ENCODE measurements around the gene DDC.
"Not testable (repeated sequence)": the region's sequence is repeated elsewhere in the genome, so short reads cannot be mapped to it uniquely, and the experiment has no call there.

DDC gene

GRCh38 chr7:50587737-50588136 lies 22.5 kb upstream of the DDC start:
- DNase-seq: no peak

DNA sequence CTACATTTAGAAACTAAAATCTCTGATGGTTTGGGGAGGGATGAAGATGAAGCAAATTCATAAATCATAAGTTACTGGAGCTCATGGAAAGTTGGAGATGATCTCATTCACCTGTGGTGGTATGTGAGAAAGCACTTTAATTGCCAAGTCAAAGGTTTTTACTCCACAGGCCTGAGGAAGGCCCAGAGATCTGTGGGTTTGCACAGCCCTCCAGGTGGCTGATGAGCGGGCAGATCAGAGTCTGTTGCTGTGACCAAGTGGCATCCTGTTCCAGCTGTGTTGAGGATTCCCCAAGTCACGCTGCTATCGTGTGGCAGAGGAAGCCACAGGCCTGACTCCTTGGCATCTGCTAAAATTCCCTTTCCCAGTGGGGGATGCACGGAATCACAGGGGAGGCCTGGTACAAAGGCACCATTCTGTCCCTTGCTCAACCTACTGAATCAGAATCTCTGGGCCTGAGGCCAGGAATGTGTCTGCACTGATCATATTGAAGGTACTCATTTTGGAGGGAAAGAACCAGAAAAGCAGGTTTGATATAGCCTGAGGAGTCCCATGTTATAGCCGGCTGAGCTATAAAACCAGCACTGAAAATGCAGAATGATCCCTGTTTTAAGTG lies 19.7 kb upstream of the DDC start:
- no peak for DNase-seq

- DNase-seq: peak; percentile 36
Measured at GRCh38 chr7:50584386-50584785, 19.2 kb upstream of the DDC start.

DNA sequence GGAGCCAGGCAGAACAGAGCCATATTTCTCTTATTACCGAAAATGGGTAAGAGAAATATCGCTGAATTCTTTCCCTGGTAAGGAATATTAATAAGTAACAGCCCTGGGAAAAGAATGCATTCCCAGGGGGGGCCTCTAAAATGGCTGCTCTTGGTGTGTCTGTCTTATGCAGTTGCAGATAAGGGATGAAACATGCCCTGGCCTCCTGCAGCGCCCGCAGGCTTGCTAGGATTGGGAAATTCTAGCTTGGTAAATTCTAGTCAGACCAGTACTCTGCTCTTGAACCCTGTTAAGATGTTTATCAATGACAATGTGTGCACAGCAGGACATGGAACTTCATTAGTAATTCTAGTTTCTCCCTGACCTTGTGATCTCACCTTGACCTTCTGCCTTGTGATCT lies 18.1 kb upstream of the DDC start:
- DNase-seq: not testable (repeated sequence)

- not testable (repeated sequence) for DNase-seq
Measured at GRCh38 chr7:50582271-50582670, 17.1 kb upstream of the DDC start.

GRCh38 chr7:50580666-50581065 lies 15.5 kb upstream of the DDC start:
- DNase-seq: not testable (repeated sequence)

DNA sequence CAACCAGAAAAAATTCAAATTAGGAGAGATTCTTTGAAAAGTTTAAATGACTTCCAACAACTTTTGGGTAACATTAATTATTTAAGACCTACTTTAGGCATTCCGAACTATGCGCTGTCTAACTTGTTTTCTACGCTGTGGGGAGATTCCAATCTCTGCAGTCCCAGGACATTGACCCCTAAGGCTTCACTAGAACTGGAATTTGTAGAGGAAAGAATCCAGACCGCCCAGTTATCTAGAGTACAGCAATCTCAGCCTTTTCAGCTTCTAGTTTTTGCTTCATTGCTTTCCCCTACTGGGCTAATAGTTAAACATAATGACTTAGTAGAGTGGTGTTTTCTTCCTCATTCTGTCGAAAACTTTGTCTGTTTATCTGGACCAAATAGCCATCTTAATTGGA lies 14.9 kb upstream of the DDC start:
- no peak for DNase-seq

GRCh38 chr7:50578105-50578504 lies 12.9 kb upstream of the DDC start:
- not testable (repeated sequence) for DNase-seq

DNA sequence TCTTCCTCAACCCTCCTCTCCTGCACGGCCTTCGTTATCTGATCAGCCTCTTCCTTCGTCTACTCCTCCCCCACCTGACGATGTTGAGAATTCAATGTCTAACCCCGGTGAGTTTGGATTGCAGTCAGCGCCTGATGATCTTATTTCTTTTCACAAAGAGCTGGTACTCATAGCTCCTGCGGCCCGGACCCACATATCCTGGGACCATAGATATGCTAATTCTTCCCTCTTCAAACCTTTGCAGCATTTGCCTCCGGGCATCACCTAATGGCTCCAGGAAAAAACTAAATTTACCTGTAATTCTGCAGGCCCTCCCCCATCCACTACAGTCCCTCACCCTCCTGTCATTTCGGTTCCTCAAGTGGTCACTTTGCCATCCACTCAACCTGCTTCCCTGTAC lies 12.4 kb upstream of the DDC start:
- DNase-seq: no peak

DNA sequence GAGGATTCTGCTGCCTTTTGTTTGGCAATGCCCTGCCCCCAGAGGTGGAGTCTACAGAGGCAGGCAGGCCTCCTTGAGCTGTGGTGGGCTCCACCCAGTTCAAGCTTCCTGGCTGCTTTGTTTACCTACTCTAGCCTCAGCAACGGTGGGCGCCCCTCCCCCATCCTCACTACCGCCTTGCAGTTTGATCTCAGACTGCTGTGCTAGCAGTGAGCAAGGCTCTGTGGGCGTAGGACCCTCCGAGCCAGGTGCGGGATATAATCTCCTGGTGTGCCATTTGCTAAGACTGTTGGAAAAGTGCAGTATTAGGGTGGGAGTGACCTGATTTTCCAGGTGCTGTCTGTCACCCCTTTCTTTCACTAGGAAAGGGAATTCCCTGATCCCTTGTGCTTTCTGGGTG lies 11.2 kb upstream of the DDC start:
- not testable (repeated sequence) for DNase-seq

DNA sequence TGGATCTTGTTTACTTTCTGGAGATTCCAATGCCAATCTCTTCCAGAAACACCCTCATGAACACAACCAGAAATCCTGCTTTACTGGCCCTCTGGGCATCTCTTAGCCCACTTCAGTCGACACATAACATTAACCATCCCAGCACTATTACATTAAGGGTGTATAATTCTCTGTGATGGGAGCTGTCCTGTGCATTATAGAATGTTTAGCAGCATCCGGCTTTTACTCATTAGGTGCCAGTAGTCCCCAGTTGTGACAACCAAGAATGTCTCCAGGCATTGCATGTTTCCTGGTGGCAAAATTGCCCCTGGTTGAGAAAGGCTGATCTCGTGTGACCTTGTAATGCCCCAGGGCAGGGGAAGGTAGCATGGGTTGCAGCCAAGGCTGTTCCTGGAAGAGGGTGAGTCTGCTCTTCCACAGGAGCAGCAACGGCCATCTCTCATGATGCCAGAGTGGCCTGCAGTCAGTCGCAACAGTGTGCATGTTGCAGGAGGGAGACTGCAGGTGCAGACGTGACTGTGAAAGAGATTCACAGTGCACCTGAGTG lies 2.6 kb upstream of the DDC start:
- DNase-seq: no peak

DNA sequence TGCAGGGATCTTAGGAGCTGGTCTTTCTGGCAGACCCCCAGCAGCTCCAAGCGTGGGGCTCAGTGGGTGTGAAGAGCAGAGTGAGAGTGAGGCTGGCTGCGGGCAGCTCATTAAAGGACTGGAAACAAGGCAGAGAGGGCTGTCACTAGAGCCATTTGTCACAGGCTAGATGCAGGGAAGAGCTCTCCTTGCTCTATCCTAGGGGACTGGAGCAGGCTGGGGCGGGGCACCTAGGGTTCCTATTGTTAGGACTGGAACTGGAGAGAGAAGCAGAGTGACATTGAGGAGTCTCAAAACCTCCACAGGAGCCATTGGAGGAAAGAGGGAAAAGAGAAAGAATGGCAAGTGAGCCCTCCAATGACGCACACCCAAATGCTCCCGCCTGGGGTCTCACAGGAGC lies 772 bp upstream of the DDC start:
- no peak for DNase-seq

- no peak for DNase-seq
Measured at GRCh38 chr7:50565559-50565916, 333 bp upstream of the DDC start.

- no peak for DNase-seq
Measured at GRCh38 chr7:50564171-50564570, 1.0 kb downstream of the DDC start.

GRCh38 chr7:50562136-50562535 lies 3.1 kb downstream of the DDC start:
- DNase-seq: peak; percentile 79

DNA sequence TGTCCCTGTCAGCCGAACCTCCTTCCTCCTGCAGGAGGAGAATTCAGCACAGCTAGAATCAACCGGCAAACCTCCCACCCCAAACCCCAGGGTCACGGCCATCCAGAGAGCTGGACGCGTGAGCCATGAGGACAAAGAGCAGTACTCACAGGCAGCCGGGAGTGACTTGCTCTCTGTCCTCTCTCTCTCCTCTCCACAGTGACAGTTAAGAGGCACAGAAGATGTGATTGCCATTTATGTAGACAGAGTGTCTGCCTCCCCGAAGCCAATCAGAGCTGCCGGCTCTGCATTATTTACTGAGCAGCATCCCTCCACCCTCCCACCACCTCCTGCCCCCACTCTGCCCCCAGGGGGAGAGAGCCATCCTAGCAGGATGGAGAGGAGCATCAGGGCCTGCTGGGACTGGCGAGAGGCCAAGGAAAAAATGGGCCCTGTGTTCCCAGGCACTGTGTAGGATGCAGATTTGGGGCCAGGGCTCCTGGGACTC lies 4.3 kb downstream of the DDC start:
- peak; percentile 97 for DNase-seq

DNA sequence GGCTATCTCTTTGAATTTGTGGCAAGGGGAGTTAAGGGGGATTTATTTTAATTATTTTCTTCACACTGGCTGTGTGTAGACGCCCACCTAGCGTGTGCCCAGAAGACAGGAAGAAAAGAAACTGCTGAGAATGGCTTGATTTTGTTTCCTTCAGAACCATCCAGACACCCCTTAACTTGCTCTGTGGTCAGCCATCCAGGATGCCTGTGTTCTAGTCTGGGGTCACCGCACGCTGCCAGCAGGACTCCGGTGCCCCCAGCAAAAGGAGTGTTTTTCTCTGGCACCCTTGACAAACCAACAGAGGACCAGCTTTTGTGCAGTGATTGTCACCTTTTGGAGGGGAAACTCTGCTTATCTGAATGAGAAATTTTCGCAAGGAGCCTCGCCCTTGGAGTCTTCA lies 5.3 kb downstream of the DDC start:
- no peak for DNase-seq

GRCh38 chr7:50558294-50559053 lies 6.7 kb downstream of the DDC start:
- peak; percentile 91 for DNase-seq

DNA sequence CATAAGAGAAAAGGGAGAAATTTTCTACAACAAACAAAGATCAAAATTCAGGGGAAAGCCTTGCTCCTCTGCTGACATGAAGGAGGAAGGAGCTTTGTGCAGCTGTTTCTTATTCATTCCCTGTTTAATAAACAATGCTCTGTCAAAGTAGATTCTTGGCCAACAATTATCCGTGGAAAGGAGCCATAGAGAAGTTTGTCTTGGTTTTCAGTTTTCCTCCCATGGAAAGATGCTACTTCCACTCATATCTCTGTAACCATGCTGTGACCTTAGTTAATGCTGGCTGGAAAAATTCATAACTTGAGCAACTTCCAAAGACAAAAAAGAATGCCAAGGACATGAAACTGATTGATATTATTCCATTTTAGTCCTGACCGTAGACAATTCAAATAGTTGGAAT lies 8.1 kb downstream of the DDC start:
- DNase-seq: no peak

DNA sequence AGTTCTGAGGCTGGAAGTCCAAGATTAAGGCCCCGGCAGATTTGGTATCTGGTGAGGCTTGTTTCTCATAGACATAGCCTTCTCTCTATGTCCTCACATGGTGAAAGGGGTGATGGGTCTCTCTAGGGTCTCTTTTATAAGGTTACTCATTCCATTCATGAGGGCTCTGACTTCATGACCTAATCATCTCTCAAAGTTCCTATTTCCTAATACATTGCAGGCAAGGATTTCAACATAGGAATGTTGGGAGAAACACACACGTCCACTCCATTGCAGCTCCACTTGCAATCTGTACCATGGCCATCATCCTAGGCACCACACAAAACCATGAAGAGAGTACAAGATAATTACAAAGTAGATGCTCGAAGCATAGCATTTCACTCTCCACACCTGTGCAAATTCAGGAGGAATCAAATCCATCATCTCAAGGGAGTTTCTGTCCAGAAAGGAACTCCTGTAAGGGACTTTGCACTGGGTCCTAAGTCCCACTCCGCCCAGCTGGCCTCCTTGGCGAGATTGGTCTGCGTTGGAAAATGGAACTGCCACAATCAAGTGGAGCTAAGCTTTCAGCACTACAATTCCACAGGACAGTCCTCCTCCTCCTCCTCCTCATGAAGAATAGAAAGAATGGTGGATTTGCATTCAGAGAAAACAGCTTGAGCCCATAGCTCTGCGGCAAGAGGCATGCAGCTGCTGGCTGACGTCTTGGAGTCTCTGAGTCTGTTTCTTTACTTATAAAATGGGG lies 8.8 kb downstream of the DDC start:
- DNase-seq: no peak

GRCh38 chr7:50555594-50556140 lies 9.5 kb downstream of the DDC start:
- DNase-seq: no peak

- no peak for DNase-seq
Measured at GRCh38 chr7:50554431-50555322, 10.5 kb downstream of the DDC start.
